ENCODE results near the gene RPRD1B.
"Not testable (repeated sequence)": the region's sequence is repeated elsewhere in the genome, so short reads cannot be mapped to it uniquely, and the experiment has no call there.

Gene RPRD1B

GRCh38 chr20:38007526-38007925 is 26.0 kb upstream of the RPRD1B start:
- no peak for TF ChIP-seq CTCF (IDR thresholded peaks at IDR 0.05; ENCODE audit: low read depth, low read length)
- H3K4me3 ChIP-seq (ENCODE audit: low read depth, low read length) = no peak overlapping the region
- no peaks in the 10 kb centered on the region for H3K9me3 ChIP-seq
- DNase-seq = no peak
- peaks cover 38% of the 10 kb centered on the region for H3K36me3 ChIP-seq
- no peaks in the 10 kb centered on the region for H3K27me3 ChIP-seq
- H3K4me1 ChIP-seq = peaks cover 11% of the 10 kb centered on the region

- DNase-seq = no peak
- Histone ChIP-seq H3K9me3 (no peaks in the 10 kb centered on the region), H3K4me1 (peaks cover 9% of the 10 kb centered on the region), H3K27me3 (no peaks in the 10 kb centered on the region), H3K36me3 (peaks cover 47% of the 10 kb centered on the region), H3K4me3 (ENCODE audit: low read depth, low read length) (no peak overlapping the region)
- no peak for TF ChIP-seq CTCF (IDR thresholded peaks at IDR 0.05; ENCODE audit: low read depth, low read length)
Measured at GRCh38 chr20:38008233-38008944, 25.2 kb upstream of the RPRD1B start.

- H3K4me1 ChIP-seq; H3K9me3 ChIP-seq; H3K4me3 ChIP-seq (ENCODE audit: low read depth, low read length); H3K27me3 ChIP-seq; DNase-seq: not testable (repeated sequence)
- H3K36me3 ChIP-seq = peaks cover 52% of the 10 kb centered on the region
Measured at GRCh38 chr20:38009416-38009815, 24.1 kb upstream of the RPRD1B start.

GRCh38 chr20:38011696-38012095 is 21.9 kb upstream of the RPRD1B start:
- no peaks in the 10 kb centered on the region for H3K9me3 ChIP-seq
- H3K4me1 ChIP-seq = peaks cover 9% of the 10 kb centered on the region
- no peak for TF ChIP-seq CTCF (IDR thresholded peaks at IDR 0.05; ENCODE audit: low read depth, low read length)
- H3K4me3 ChIP-seq (ENCODE audit: low read depth, low read length) = no peak overlapping the region
- no peaks in the 10 kb centered on the region for H3K27me3 ChIP-seq
- peaks cover 57% of the 10 kb centered on the region for H3K36me3 ChIP-seq
- DNase-seq = no peak

GRCh38 chr20:38012332-38012731 is 21.2 kb upstream of the RPRD1B start:
- no peak for TF ChIP-seq CTCF (IDR thresholded peaks at IDR 0.05; ENCODE audit: low read depth, low read length)
- H3K9me3 ChIP-seq = no peaks in the 10 kb centered on the region
- no peak for DNase-seq
- no peak overlapping the region for H3K4me3 ChIP-seq (ENCODE audit: low read depth, low read length)
- peaks cover 59% of the 10 kb centered on the region for H3K36me3 ChIP-seq
- H3K4me1 ChIP-seq = peaks cover 7% of the 10 kb centered on the region
- H3K27me3 ChIP-seq = no peaks in the 10 kb centered on the region

GRCh38 chr20:38013887-38014286 is 19.7 kb upstream of the RPRD1B start:
- Histone ChIP-seq H3K4me3 (ENCODE audit: low read depth, low read length) (no peak overlapping the region), H3K36me3 (peaks cover 65% of the 10 kb centered on the region), H3K4me1 (no peaks in the 10 kb centered on the region), H3K9me3 (no peaks in the 10 kb centered on the region), H3K27me3 (no peaks in the 10 kb centered on the region)
- no peak for TF ChIP-seq CTCF (IDR thresholded peaks at IDR 0.05; ENCODE audit: low read depth, low read length)
- DNase-seq = no peak
